ENCODE data around the gene HDGFL1. TPM values are rescaled to one million over a fixed set of nuclear protein-coding genes. Genes with fewer than 3 reads are reported as not detected.

The HDGFL1 gene
- total and polyA plus RNA-seq, 2 of the 8 experiments (the other 6 are each of a cell fraction or from before 2014, with no cell fraction given): not detected

- no peak overlapping the region for H3K23ac ChIP-seq (ENCODE audit: insufficient read length)
- no peaks in the 10 kb centered on the region for H3K79me1 ChIP-seq (ENCODE audit: low read depth, low read length)
- H2AFZ ChIP-seq (ENCODE audit: low read length): no peak overlapping the region
- WGBS, 2 experiments (ENCODE audit: extremely low coverage in 1 of 2, insufficient coverage in 1 of 2, insufficient read length in 1 of 2, insufficient replicate concordance in 2 of 2, low coverage in 1 of 2, low lambda C conversion rate in 2 of 2, missing lambda C conversion rate in 1 of 2): 90% methylated on average over 4 of the region's 26 CpGs; no CpG with 5 or more reads in 1 of the 2 experiments
- no peaks in the 10 kb centered on the region for H3K23me2 ChIP-seq (ENCODE audit: low read depth, low read length)
- H4K8ac ChIP-seq (ENCODE audit: extremely low read depth, insufficient read depth, low read length): no peak overlapping the region
- H2BK15ac ChIP-seq (ENCODE audit: low read length): no peak overlapping the region
- H3K56ac ChIP-seq (replicated peaks; ENCODE audit: insufficient read length, low read depth, low read length): no peak overlapping the region
- peaks cover 0 to 11% of the 10 kb centered on the region in 2 experiments; a peak in 2 of 4 replicates for H3K9me3 ChIP-seq (ENCODE audit: insufficient read depth in 2 of 2, low read depth in 1 of 2, low read length in 1 of 2)
- no peaks in the 10 kb centered on the region for H3K36me3 ChIP-seq (ENCODE audit: control insufficient read depth in 2 of 4, insufficient read depth in 4 of 4, low read length in 3 of 4)
- H3K4me1 ChIP-seq (replicated peaks in 1 of 4; ENCODE audit: control insufficient read depth in 3 of 4, insufficient read depth in 4 of 4, low read length in 3 of 4): peaks cover 0 to 4% (median 0%) of the 10 kb centered on the region in 4 experiments; a peak in 2 of 7 replicates
- H3K4ac ChIP-seq (replicated peaks; ENCODE audit: insufficient read length, low read depth, low read length): no peak overlapping the region
- ChIA-PET POLR2A (ENCODE audit: partially characterized antibody) (interaction anchor here (0.5 kb wide), 1 partner anchor 76 kb away, joined by 3 read pairs; no protein-coding TSS in a partner anchor), CTCF (ENCODE audit: partially characterized antibody) (no interaction called here)
- no peak overlapping the region for H2BK12ac ChIP-seq (ENCODE audit: low read depth, low read length)
- DNase-seq (ENCODE audit: low read depth in 1 of 2, low spot score in 2 of 2): no peak
- no peak overlapping the region for H3K4me2 ChIP-seq (ENCODE audit: insufficient read depth in 1 of 2, low read depth in 2 of 2, low read length in 2 of 2)
- no peak overlapping the region for H4K91ac ChIP-seq (replicated peaks; ENCODE audit: insufficient read length, low read length)
- no peak overlapping the region for H4K5ac ChIP-seq (ENCODE audit: insufficient read length, low read depth, low read length)
- no peak overlapping the region for H3K18ac ChIP-seq (ENCODE audit: extremely low read depth, low read length)
- H2AK5ac ChIP-seq (ENCODE audit: low read depth, low read length): no peak overlapping the region
- H3K79me2 ChIP-seq (ENCODE audit: control insufficient read depth in 1 of 2, insufficient read depth in 2 of 2, low read length in 2 of 2): no peaks in the 10 kb centered on the region
- H3K27me3 ChIP-seq (replicated peaks in 1 of 4; ENCODE audit: control insufficient read depth in 3 of 4, extremely low read depth in 1 of 4, insufficient read depth in 3 of 4, low read length in 3 of 4): no peaks in the 10 kb centered on the region; a peak in 1 of 7 replicates
- no peak overlapping the region for H2BK5ac ChIP-seq (ENCODE audit: low read depth, low read length)
- H3K14ac ChIP-seq (ENCODE audit: insufficient read length): no peak overlapping the region
- H2BK20ac ChIP-seq (ENCODE audit: low read length): no peak overlapping the region
- H2BK120ac ChIP-seq (replicated peaks; ENCODE audit: low read depth, low read length): no peak overlapping the region
- H4K20me1 ChIP-seq (replicated peaks in 1 of 2; ENCODE audit: control insufficient read depth in 1 of 2, insufficient read depth in 2 of 2, low read length in 2 of 2): no peaks in the 10 kb centered on the region
- H3K4me3 ChIP-seq (ENCODE audit: extremely low read depth in 1 of 4, insufficient read depth in 2 of 4, low read depth in 3 of 4, low read length in 4 of 4): no peak overlapping the region
- no peak overlapping the region for H3K27ac ChIP-seq (ENCODE audit: low read depth, low read length)
- no peak for FAIRE-seq
- H3K9ac ChIP-seq (replicated peaks in 1 of 4; ENCODE audit: extremely low read depth in 1 of 4, low read depth in 3 of 4, low read length in 3 of 4): no peak overlapping the region
- TF ChIP-seq BRCA1 (IDR thresholded peaks at IDR 0.05; ENCODE audit: low read depth, low read length) (no peak), SAP30 (IDR thresholded peaks at IDR 0.05; ENCODE audit: insufficient read depth, insufficient replicate concordance, low read length) (no peak), RAD21 (IDR thresholded peaks at IDR 0.05 in 1 of 2, conservative IDR thresholded peaks at IDR 0.05 in 1 of 2; ENCODE audit: low read depth in 2 of 2, low read length in 2 of 2) (no peak), PHF8 (conservative IDR thresholded peaks at IDR 0.05; ENCODE audit: low read depth, low read length) (no peak), HDAC2 (IDR thresholded peaks at IDR 0.05; ENCODE audit: borderline replicate concordance in 1 of 2, low read depth in 2 of 2, low read length in 2 of 2) (no peak), RNF2 (IDR thresholded peaks at IDR 0.05; ENCODE audit: borderline replicate concordance, low read depth, low read length, missing control alignments, poor library complexity, severe bottlenecking) (no peak), SP4 (IDR thresholded peaks at IDR 0.05; ENCODE audit: low read length) (no peak), SP2 (IDR thresholded peaks at IDR 0.05; ENCODE audit: low read length) (no peak), RBBP5 (IDR thresholded peaks at IDR 0.05; ENCODE audit: borderline replicate concordance, low read depth, low read length) (no peak)
- TF ChIP-seq, protein P1, sequence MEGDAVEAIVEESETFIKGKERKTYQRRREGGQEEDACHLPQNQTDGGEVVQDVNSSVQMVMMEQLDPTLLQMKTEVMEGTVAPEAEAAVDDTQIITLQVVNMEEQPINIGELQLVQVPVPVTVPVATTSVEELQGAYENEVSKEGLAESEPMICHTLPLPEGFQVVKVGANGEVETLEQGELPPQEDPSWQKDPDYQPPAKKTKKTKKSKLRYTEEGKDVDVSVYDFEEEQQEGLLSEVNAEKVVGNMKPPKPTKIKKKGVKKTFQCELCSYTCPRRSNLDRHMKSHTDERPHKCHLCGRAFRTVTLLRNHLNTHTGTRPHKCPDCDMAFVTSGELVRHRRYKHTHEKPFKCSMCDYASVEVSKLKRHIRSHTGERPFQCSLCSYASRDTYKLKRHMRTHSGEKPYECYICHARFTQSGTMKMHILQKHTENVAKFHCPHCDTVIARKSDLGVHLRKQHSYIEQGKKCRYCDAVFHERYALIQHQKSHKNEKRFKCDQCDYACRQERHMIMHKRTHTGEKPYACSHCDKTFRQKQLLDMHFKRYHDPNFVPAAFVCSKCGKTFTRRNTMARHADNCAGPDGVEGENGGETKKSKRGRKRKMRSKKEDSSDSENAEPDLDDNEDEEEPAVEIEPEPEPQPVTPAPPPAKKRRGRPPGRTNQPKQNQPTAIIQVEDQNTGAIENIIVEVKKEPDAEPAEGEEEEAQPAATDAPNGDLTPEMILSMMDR (IDR thresholded peaks at IDR 0.05; ENCODE audit: control extremely low read depth in 1 of 3, insufficient read depth in 1 of 3, low read depth in 1 of 3, low read length in 3 of 3): no peak
Measured at GRCh38 chr6:22570185-22570551, 802 bp downstream of the HDGFL1 start.

Measured in H1 (cell line).